CD14-positive monocyte (primary cell): ENCODE data around the gene SLC25A11. TPM values are rescaled to one million over a fixed set of nuclear protein-coding genes. Genes with fewer than 3 reads are reported as not detected.

Experiments
- DNase-seq, 3 donors: peaks; one replicate each; pipeline ENCODE4 v3.0.0-alpha.2; 2011 to 2022
- H2AFZ ChIP-seq: 2 replicates; pipeline ENCODE4 v1.6.0; 2012; ENCODE audit warnings: mild to moderate bottlenecking, low read depth, low read length, inconsistent platforms; ENCODE audit not compliant: insufficient read depth, poor library complexity, severe bottlenecking
- H3K27ac ChIP-seq, 2 donors: 1 replicate in 1 of 2; 2 replicates in 1 of 2; pipeline ENCODE4 v1.5.1; 2012 to 2013; ENCODE audit warnings: low read length in 2 of 2, control low read depth in 1 of 2, inconsistent platforms in 1 of 2, low read depth in 1 of 2, mild to moderate bottlenecking in 1 of 2
- H3K27me3 ChIP-seq, 2 donors: one replicate each; pipeline versions ENCODE4 v1.6.0 to v1.6.1; 2011 to 2013; ENCODE audit warnings: low read length in 2 of 2; ENCODE audit not compliant: control insufficient read depth in 2 of 2, insufficient read depth in 2 of 2
- H3K36me3 ChIP-seq, 2 donors: replicated peaks in 1 of 2; 1 replicate in 1 of 2; 2 replicates in 1 of 2; pipeline versions ENCODE4 v1.5.1 to v1.6.1; 2012 to 2013; ENCODE audit warnings: low read length in 2 of 2, control low read depth in 1 of 2, inconsistent platforms in 1 of 2, mild to moderate bottlenecking in 1 of 2; ENCODE audit not compliant: insufficient read depth in 2 of 2, control insufficient read depth in 1 of 2
- H3K4me1 ChIP-seq, 2 donors: 1 replicate in 1 of 2; 2 replicates in 1 of 2; pipeline versions ENCODE4 v1.5.1 to v1.6.1; 2012 to 2013; ENCODE audit warnings: low read length in 2 of 2, control low read depth in 1 of 2, inconsistent platforms in 1 of 2, mild to moderate bottlenecking in 1 of 2, moderate library complexity in 1 of 2; ENCODE audit not compliant: insufficient read depth in 2 of 2, control insufficient read depth in 1 of 2
- H3K4me2 ChIP-seq: replicated peaks from 2 replicates; pipeline ENCODE3; 2012; ENCODE audit warnings: low read length, moderate library complexity, mild to moderate bottlenecking; ENCODE audit not compliant: poor library complexity, severe bottlenecking; ENCODE audit errors: extremely low read depth
- H3K4me3 ChIP-seq, 3 experiments: fragments of 200-600 bp in 1 of 3; sonication (generic) in 1 of 3; replicated peaks in 1 of 3; 1 replicate in 2 of 3; 2 replicates in 1 of 3; pipeline ENCODE4 v1.5.1; 2011 to 2013; ENCODE audit warnings: low read length in 3 of 3, mild to moderate bottlenecking in 3 of 3, control low read depth in 2 of 3, low read depth in 2 of 3, inconsistent platforms in 1 of 3, moderate library complexity in 1 of 3
- H3K79me2 ChIP-seq: 2 replicates; pipeline ENCODE4 v1.6.0; 2012; ENCODE audit warnings: mild to moderate bottlenecking, control low read depth, inconsistent platforms, low read length, moderate library complexity; ENCODE audit not compliant: insufficient read depth
- H3K9ac ChIP-seq: 2 replicates; pipeline ENCODE4 v1.6.0; 2017; ENCODE audit warnings: low read length, mild to moderate bottlenecking; ENCODE audit not compliant: insufficient read depth, poor library complexity, severe bottlenecking
- H3K9me3 ChIP-seq, 2 donors: replicated peaks in 1 of 2; 1 replicate in 1 of 2; 2 replicates in 1 of 2; pipeline versions ENCODE4 v1.5.1 to v1.6.1; 2012 to 2013; ENCODE audit warnings: low read length in 2 of 2, control low read depth in 1 of 2; ENCODE audit not compliant: control insufficient read depth in 1 of 2, insufficient read depth in 1 of 2
- H4K20me1 ChIP-seq: 2 replicates; pipeline ENCODE4 v1.6.0; 2012; ENCODE audit warnings: mild to moderate bottlenecking, low read length, control low read depth, moderate library complexity; ENCODE audit not compliant: insufficient read depth
- H3K27ac Mint-ChIP-seq, 7 donors: one replicate each; pipeline ENCODE4 v1.8.0; 2020; ENCODE audit warnings: mild to moderate bottlenecking in 7 of 7, mixed read lengths in 7 of 7, moderate library complexity in 6 of 7, inconsistent platforms in 2 of 7
- H3K27me3 Mint-ChIP-seq, 3 donors: one replicate each; pipeline ENCODE4 v1.8.0; 2021 to 2022; ENCODE audit warnings: low read depth in 3 of 3, mild to moderate bottlenecking in 3 of 3, mixed read lengths in 3 of 3, moderate library complexity in 3 of 3, inconsistent platforms in 1 of 3
- H3K36me3 Mint-ChIP-seq, 2 donors: one replicate each; pipeline ENCODE4 v1.8.0; 2020; ENCODE audit warnings: mixed read lengths in 2 of 2, inconsistent platforms in 1 of 2, mild to moderate bottlenecking in 1 of 2
- H3K4me1 Mint-ChIP-seq: one replicate; pipeline ENCODE4 v1.8.0; 2020; ENCODE audit warnings: mild to moderate bottlenecking, mixed read lengths
- H3K4me3 Mint-ChIP-seq, 2 donors: one replicate each; pipeline ENCODE4 v1.8.0; 2020; ENCODE audit warnings: mild to moderate bottlenecking in 2 of 2, mixed read lengths in 2 of 2, moderate library complexity in 1 of 2
- H3K9me3 Mint-ChIP-seq, 7 donors: one replicate each; pipeline ENCODE4 v1.8.0; 2020 to 2022; ENCODE audit warnings: mixed read lengths in 7 of 7, mild to moderate bottlenecking in 6 of 7, moderate library complexity in 6 of 7, inconsistent platforms in 2 of 7
- WGBS: methylation state at CpG from one replicate; pipeline ENCODE4 v1.1.5; 2013; ENCODE audit warnings: missing lambda C conversion rate; ENCODE audit not compliant: insufficient coverage; 5-methylcytosine and 5-hydroxymethylcytosine counted together
- intact Hi-C, 2 donors: fragments of 100-400 bp; cut with micrococcal nuclease; formaldehyde crosslinking; loops; one replicate each; pipeline versions ENCODE4 v1.15.0 to v1.15.1; 2023
- polyA plus RNA-seq, 3 donors: library from polyadenylated mRNA; depleted of rRNA in 1 of 3; unstranded in 2 of 3; stranded (reverse) in 1 of 3; fragments of 300-500 nt in 2 of 3; fragments of >200 nt in 1 of 3; fragmentation: Illumina TruSeq in 2 of 3; gene quantifications; 1 replicate in 2 of 3; 2 replicates in 1 of 3; pipeline ENCODE4 v1.2.3, GENCODE V29; 2012 to 2021
- TF ChIP-seq, protein P1 (sequence below): fragments of 200-600 bp; IDR thresholded peaks from one replicate; pipeline ENCODE4 v1.8.0; 2022; ENCODE audit warnings: antibody characterized with exemption, mild to moderate bottlenecking

The SLC25A11 gene
- polyA plus RNA-seq, 3 donors: 65.2 to 138 (median 111) TPM

DNA sequence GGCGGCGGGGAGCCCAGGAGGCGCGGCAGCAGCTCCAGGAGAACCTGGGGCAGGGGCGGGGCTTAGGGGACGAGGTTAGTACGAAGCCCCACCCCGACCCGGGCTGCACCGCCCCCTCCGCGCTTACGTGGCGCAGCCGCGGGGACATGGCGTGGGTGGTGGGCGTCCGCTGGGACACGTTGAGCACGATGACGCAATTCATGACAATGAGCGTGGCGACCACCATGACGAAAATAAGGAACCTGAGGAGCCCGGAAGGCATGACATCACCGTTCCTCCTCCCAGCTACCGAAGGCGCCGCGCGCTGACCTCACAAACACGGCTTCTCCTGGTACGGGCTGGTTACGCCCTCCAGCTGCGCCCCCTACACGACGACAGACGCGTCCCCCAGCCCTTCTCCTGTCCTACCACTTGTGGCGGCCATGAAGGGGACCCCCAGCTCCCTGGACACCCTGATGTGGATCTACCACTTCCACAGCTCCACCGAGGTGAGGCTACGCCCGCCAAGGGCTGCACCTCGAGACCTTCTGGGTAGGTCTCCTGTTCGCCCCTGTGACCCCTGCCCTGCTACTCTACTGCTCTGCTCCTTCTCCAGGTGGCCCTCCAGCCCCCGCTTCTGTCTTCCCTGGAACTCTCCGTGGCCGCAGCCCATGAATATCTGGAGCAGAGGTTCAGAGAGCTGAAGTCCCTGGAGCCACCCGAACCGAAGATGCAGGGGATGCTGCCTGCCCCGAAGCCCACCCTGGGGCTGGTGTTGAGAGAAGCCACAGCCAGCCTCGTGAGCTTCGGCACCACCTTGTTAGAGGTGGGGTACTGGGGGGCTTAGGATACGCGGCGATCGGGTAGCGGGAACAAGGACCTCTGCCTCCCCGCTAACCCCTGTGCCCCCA lies 40.3 kb downstream of the SLC25A11 start, which contains the start of gene C17orf107:
Gene C17orf107 (plus strand): TSS at position 196 of the 890 bp plus-strand sequence. CDS start 227 bp downstream, at position 423.
- H3K4me2 ChIP-seq: peak within 1 kb of the TSS; percentile 89
- 5% methylated on average over 47 of the region's 60 CpGs for WGBS

DNA sequence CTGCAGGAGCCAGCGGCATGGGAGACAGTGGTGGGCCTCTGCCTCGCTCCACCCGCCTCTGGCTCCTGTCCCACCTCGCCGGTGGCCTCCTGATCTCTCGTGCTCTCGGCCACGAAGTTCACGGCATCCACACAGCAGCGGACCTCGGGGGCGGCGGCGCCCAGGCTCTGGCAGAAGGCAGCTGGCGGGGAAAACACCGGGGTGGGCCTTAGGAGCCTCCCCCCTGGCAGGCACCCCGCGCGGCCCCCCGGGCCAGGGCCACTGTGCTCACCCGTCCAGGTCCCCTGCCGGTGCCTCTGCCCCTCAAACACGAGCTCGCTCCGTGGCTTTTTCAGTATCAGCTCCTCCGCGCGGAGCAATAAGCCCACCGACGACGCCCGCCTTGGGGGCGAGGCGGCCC lies 40.9 kb downstream of the SLC25A11 start:
- H3K4me3 Mint-ChIP-seq: peak overlapping the region; percentile 89 to 91
- no peak overlapping the region for H2AFZ ChIP-seq
- H3K4me1 Mint-ChIP-seq: peaks cover 45% of the 10 kb centered on the region
- peaks cover 0 to 26% of the 10 kb centered on the region in 2 donors for H3K27me3 ChIP-seq
- H3K9me3 Mint-ChIP-seq: peaks cover 0 to 12% (median 4%) of the 10 kb centered on the region in 7 donors
- peak overlapping the region; percentile 89 for H3K4me2 ChIP-seq
- H3K4me1 ChIP-seq: peaks cover 47 to 52% of the 10 kb centered on the region in 2 donors
- TF ChIP-seq, protein P1, sequence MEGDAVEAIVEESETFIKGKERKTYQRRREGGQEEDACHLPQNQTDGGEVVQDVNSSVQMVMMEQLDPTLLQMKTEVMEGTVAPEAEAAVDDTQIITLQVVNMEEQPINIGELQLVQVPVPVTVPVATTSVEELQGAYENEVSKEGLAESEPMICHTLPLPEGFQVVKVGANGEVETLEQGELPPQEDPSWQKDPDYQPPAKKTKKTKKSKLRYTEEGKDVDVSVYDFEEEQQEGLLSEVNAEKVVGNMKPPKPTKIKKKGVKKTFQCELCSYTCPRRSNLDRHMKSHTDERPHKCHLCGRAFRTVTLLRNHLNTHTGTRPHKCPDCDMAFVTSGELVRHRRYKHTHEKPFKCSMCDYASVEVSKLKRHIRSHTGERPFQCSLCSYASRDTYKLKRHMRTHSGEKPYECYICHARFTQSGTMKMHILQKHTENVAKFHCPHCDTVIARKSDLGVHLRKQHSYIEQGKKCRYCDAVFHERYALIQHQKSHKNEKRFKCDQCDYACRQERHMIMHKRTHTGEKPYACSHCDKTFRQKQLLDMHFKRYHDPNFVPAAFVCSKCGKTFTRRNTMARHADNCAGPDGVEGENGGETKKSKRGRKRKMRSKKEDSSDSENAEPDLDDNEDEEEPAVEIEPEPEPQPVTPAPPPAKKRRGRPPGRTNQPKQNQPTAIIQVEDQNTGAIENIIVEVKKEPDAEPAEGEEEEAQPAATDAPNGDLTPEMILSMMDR: no peak
- H3K27ac ChIP-seq: no peak overlapping the region
- 21% methylated on average over 34 of the region's 34 CpGs for WGBS
- H3K27ac Mint-ChIP-seq: peak overlapping the region in 5 of 7 donors; percentile 41 to 92 (median 84)
- no peaks in the 10 kb centered on the region for H3K79me2 ChIP-seq
- intact Hi-C loops: no loop called here
- DNase-seq: no peak
- no peaks in the 10 kb centered on the region for H3K9me3 ChIP-seq
- H3K27me3 Mint-ChIP-seq: peaks cover 41 to 54% (median 48%) of the 10 kb centered on the region in 3 donors
- H3K36me3 ChIP-seq: peaks cover 37 to 38% of the 10 kb centered on the region in 2 donors
- peaks cover 44 to 48% of the 10 kb centered on the region in 2 donors for H3K36me3 Mint-ChIP-seq
- no peaks in the 10 kb centered on the region for H4K20me1 ChIP-seq
- H3K4me3 ChIP-seq: peak overlapping the region; percentile 31 to 83 (median 46)
- peak overlapping the region; percentile 65 for H3K9ac ChIP-seq

More for the DNA sequence above, 40.3 kb downstream of the SLC25A11 start, which contains the start of gene C17orf107:
- Histone ChIP-seq H3K27ac (peak within 1 kb of the TSS in 1 of 2 donors; percentile 79), H2AFZ (no peak within 1 kb of the TSS), H4K20me1 (no peaks in the 10 kb centered on the region), H3K79me2 (no peaks in the 10 kb centered on the region), H3K4me3 (peak within 1 kb of the TSS; percentile 33 to 83 (median 46)), H3K9ac (peak within 1 kb of the TSS; percentile 65), H3K4me1 (peaks cover 47 to 52% of the 10 kb centered on the region in 2 donors), H3K36me3 (peaks cover 30 to 32% of the 10 kb centered on the region in 2 donors), H3K9me3 (no peaks in the 10 kb centered on the region), H3K27me3 (peaks cover 0 to 26% of the 10 kb centered on the region in 2 donors)
- TF ChIP-seq, protein P1: no peak
- Mint-ChIP-seq H3K36me3 (peaks cover 37 to 41% of the 10 kb centered on the region in 2 donors), H3K9me3 (peaks cover 0 to 12% (median 4%) of the 10 kb centered on the region in 7 donors), H3K27ac (peak within 1 kb of the TSS; percentile 82 to 97 (median 91)), H3K27me3 (peaks cover 41 to 54% (median 50%) of the 10 kb centered on the region in 3 donors), H3K4me1 (peaks cover 45% of the 10 kb centered on the region), H3K4me3 (peak within 1 kb of the TSS; percentile 89 to 91)
- intact Hi-C loops: loop anchor here (5.0 to 10.0 kb wide), 2 partner anchors 48 to 165 kb away; partner anchors contain the start of gene PFN1 (in 1 of the 2)
- DNase-seq: peak; percentile 96 to 99 (median 99)
